Measurements from ENCODE around the gene TMEM178B.
"Not testable (repeated sequence)": the region's sequence is repeated elsewhere in the genome, so short reads cannot be mapped to it uniquely, and the experiment has no call there.

TMEM178B gene

GRCh38 chr7:141190495-141190894 is 116.6 kb downstream of the TMEM178B start:
- FAIRE-seq, result no peak

GRCh38 chr7:141191277-141191676 is 117.4 kb downstream of the TMEM178B start:
- FAIRE-seq, result no peak

- no peak for FAIRE-seq
Measured at GRCh38 chr7:141193066-141193465, 119.2 kb downstream of the TMEM178B start.

GRCh38 chr7:141195722-141196121 is 121.9 kb downstream of the TMEM178B start:
- FAIRE-seq, result not testable (repeated sequence)

- no peak for FAIRE-seq
Measured at GRCh38 chr7:141198194-141198958, 124.5 kb downstream of the TMEM178B start.

GRCh38 chr7:141200191-141201108 is 126.6 kb downstream of the TMEM178B start:
- FAIRE-seq, result no peak

GRCh38 chr7:141201145-141201885 is 127.5 kb downstream of the TMEM178B start:
- no peak for FAIRE-seq

GRCh38 chr7:141202535-141202934 is 128.7 kb downstream of the TMEM178B start:
- no peak for FAIRE-seq

- FAIRE-seq, result no peak
Measured at GRCh38 chr7:141203177-141203576, 129.3 kb downstream of the TMEM178B start.

- no peak for FAIRE-seq
Measured at GRCh38 chr7:141203586-141203985, 129.7 kb downstream of the TMEM178B start.

GRCh38 chr7:141207661-141208060 is 133.8 kb downstream of the TMEM178B start:
- no peak for FAIRE-seq

- no peak for FAIRE-seq
Measured at GRCh38 chr7:141208539-141208938, 134.7 kb downstream of the TMEM178B start.

- FAIRE-seq, result no peak
Measured at GRCh38 chr7:141209454-141209853, 135.6 kb downstream of the TMEM178B start.

GRCh38 chr7:141210862-141211261 is 137.0 kb downstream of the TMEM178B start:
- no peak for FAIRE-seq

- FAIRE-seq, result no peak
Measured at GRCh38 chr7:141213226-141213625, 139.4 kb downstream of the TMEM178B start.

GRCh38 chr7:141217938-141218337 is 144.1 kb downstream of the TMEM178B start:
- no peak for FAIRE-seq

GRCh38 chr7:141218941-141219340 is 145.1 kb downstream of the TMEM178B start:
- no peak for FAIRE-seq

GRCh38 chr7:141220263-141220880 is 146.5 kb downstream of the TMEM178B start:
- no peak for FAIRE-seq

- FAIRE-seq, result no peak
Measured at GRCh38 chr7:141221007-141221612, 147.2 kb downstream of the TMEM178B start.

- FAIRE-seq, result no peak
Measured at GRCh38 chr7:141225916-141226618, 152.2 kb downstream of the TMEM178B start.

- no peak for FAIRE-seq
Measured at GRCh38 chr7:141227454-141227853, 153.6 kb downstream of the TMEM178B start.

- no peak for FAIRE-seq
Measured at GRCh38 chr7:141228482-141228881, 154.6 kb downstream of the TMEM178B start.
